GM23338 (cell line): ENCODE measurements around the gene CDK5RAP2. TPM values are rescaled to one million over a fixed set of nuclear protein-coding genes. Genes with fewer than 3 reads are reported as not detected.
A peak's percentile ranks its signal among the peaks of the same experiment; 100 is the strongest.

ENCODE experiments used
- ATAC-seq: fragments of 200-7000 bp; cut with Tn5 transposase; 3 replicates; pipeline ENCODE4 v1.9.1; 2020
- DNase-seq: peaks from one replicate; pipeline ENCODE4 v3.0.0-alpha.2; 2015; ENCODE audit warnings: low spot score
- H2AFZ ChIP-seq: fragments of 200-600 bp; sonication (generic); 2 replicates; pipeline ENCODE4 v1.8.0; 2016; ENCODE audit warnings: antibody characterized with exemption, mild to moderate bottlenecking, moderate library complexity
- H3F3A ChIP-seq: fragments of 200-600 bp; sonication (generic); replicated peaks from 2 replicates; pipeline ENCODE4 v1.8.0; 2017; ENCODE audit warnings: antibody characterized with exemption, mixed run types, low read depth
- H3K27ac ChIP-seq: fragments of 200-600 bp; sonication (generic); 2 replicates; pipeline ENCODE4 v1.6.1; 2016; ENCODE audit warnings: low read depth
- H3K27me3 ChIP-seq: fragments of 200-600 bp; sonication (generic); 2 replicates; pipeline ENCODE4 v1.8.0; 2016; ENCODE audit warnings: mild to moderate bottlenecking, mixed run types, moderate library complexity; ENCODE audit not compliant: insufficient read depth
- H3K36me3 ChIP-seq: fragments of 200-600 bp; sonication (generic); 2 replicates; pipeline ENCODE4 v1.8.0; 2016; ENCODE audit warnings: mild to moderate bottlenecking; ENCODE audit not compliant: insufficient read depth
- H3K4me1 ChIP-seq: fragments of 200-600 bp; sonication (generic); 2 replicates; pipeline ENCODE4 v1.8.0; 2016; ENCODE audit warnings: mild to moderate bottlenecking, moderate library complexity; ENCODE audit not compliant: insufficient read depth
- H3K4me2 ChIP-seq: fragments of 200-600 bp; sonication (generic); 2 replicates; pipeline ENCODE4 v1.7.1; 2017; ENCODE audit warnings: mixed run types
- H3K4me3 ChIP-seq: fragments of 200-600 bp; sonication (generic); 2 replicates; pipeline ENCODE4 v1.6.1; 2016; ENCODE audit warnings: mixed run types
- H3K79me2 ChIP-seq: fragments of 200-600 bp; sonication (generic); replicated peaks from 2 replicates; pipeline ENCODE4 v1.8.0; 2017; ENCODE audit warnings: mild to moderate bottlenecking; ENCODE audit not compliant: insufficient read depth
- H3K9me2 ChIP-seq: fragments of 200-600 bp; sonication (generic); 2 replicates; pipeline ENCODE4 v1.8.0; 2017; ENCODE audit not compliant: insufficient read depth
- H4K20me1 ChIP-seq: fragments of 200-600 bp; sonication (generic); replicated peaks from 2 replicates; pipeline ENCODE4 v1.8.0; 2017; ENCODE audit warnings: mild to moderate bottlenecking; ENCODE audit not compliant: insufficient read depth
- H3K27ac Mint-ChIP-seq: 2 replicates; pipeline ENCODE4 v1.8.0; 2020; ENCODE audit warnings: inconsistent platforms, mild to moderate bottlenecking, moderate library complexity, mixed read lengths
- H3K27me3 Mint-ChIP-seq: 3 replicates; pipeline ENCODE4 v1.8.0; 2022; ENCODE audit warnings: low read depth, mild to moderate bottlenecking, moderate library complexity, mixed read lengths, inconsistent platforms; ENCODE audit not compliant: insufficient read depth, poor library complexity
- H3K36me3 Mint-ChIP-seq: 3 replicates; pipeline ENCODE4 v1.8.0; 2021; ENCODE audit warnings: low read depth, mild to moderate bottlenecking, inconsistent platforms, moderate library complexity, mixed read lengths
- H3K4me1 Mint-ChIP-seq: 3 replicates; pipeline ENCODE4 v1.8.0; 2020; ENCODE audit warnings: mild to moderate bottlenecking, inconsistent platforms, mixed read lengths
- H3K4me3 Mint-ChIP-seq: 3 replicates; pipeline ENCODE4 v1.8.0; 2021; ENCODE audit warnings: moderate library complexity, mild to moderate bottlenecking, inconsistent platforms, mixed read lengths
- H3K9me3 Mint-ChIP-seq: 3 replicates; pipeline ENCODE4 v1.8.0; 2020; ENCODE audit warnings: moderate library complexity, mild to moderate bottlenecking, inconsistent platforms, mixed read lengths
- CTCF ChIP-seq, 2 experiments: fragments of 200-600 bp in 1 of 2; sonication (generic) in 1 of 2; conservative IDR thresholded peaks; 2 replicates each; pipeline versions ENCODE4 v1.5.1 to v1.6.1; 2016 to 2017; ENCODE audit warnings: antibody characterized with exemption in 2 of 2, low read depth in 2 of 2, mild to moderate bottlenecking in 2 of 2, moderate library complexity in 1 of 2
- ETS1 ChIP-seq: IDR thresholded peaks from 2 replicates; pipeline ENCODE4 v1.6.1; 2016; ENCODE audit warnings: antibody characterized with exemption
- JUNB ChIP-seq: IDR thresholded peaks from one replicate; pipeline ENCODE4 v1.6.1; 2016; ENCODE audit warnings: antibody characterized with exemption; ENCODE audit not compliant: unreplicated experiment
- NANOG ChIP-seq: IDR thresholded peaks from 2 replicates; pipeline ENCODE4 v1.6.1; 2016; ENCODE audit warnings: antibody characterized with exemption, borderline replicate concordance
- STAT1 ChIP-seq: IDR thresholded peaks from one replicate; pipeline ENCODE4 v1.6.1; 2016; ENCODE audit warnings: antibody characterized with exemption; ENCODE audit not compliant: unreplicated experiment
- polyA plus RNA-seq: library from polyadenylated mRNA; unstranded; fragments of >200 nt; fragmentation: Nextera tagmentation; extraction: Ambion mirVana; gene quantifications from 2 replicates; pipeline ENCODE4 v1.2.1, GENCODE V29; 2016
- total RNA-seq: library from RNA; depleted of rRNA; stranded (reverse); fragments of >200 nt; shearing (Covaris generic); gene quantifications from 2 replicates; pipeline ENCODE4 v1.2.3, GENCODE V29; 2014
- TF ChIP-seq, protein P1 (sequence below): fragments of 250-450 bp; sonication (Bioruptor Pico); IDR thresholded peaks from 2 replicates; pipeline ENCODE4 v1.5.0; 2020; ENCODE audit warnings: mild to moderate bottlenecking, moderate library complexity
- TF ChIP-seq, protein P2 (sequence below): IDR thresholded peaks from one replicate; pipeline ENCODE4 v1.6.1; 2018; ENCODE audit warnings: antibody characterized with exemption; ENCODE audit not compliant: unreplicated experiment

The CDK5RAP2 gene
- total and polyA plus RNA-seq, 2 experiments from 2014 or later, result 50.7 to 65.7 TPM

- TF ChIP-seq, protein P1, sequence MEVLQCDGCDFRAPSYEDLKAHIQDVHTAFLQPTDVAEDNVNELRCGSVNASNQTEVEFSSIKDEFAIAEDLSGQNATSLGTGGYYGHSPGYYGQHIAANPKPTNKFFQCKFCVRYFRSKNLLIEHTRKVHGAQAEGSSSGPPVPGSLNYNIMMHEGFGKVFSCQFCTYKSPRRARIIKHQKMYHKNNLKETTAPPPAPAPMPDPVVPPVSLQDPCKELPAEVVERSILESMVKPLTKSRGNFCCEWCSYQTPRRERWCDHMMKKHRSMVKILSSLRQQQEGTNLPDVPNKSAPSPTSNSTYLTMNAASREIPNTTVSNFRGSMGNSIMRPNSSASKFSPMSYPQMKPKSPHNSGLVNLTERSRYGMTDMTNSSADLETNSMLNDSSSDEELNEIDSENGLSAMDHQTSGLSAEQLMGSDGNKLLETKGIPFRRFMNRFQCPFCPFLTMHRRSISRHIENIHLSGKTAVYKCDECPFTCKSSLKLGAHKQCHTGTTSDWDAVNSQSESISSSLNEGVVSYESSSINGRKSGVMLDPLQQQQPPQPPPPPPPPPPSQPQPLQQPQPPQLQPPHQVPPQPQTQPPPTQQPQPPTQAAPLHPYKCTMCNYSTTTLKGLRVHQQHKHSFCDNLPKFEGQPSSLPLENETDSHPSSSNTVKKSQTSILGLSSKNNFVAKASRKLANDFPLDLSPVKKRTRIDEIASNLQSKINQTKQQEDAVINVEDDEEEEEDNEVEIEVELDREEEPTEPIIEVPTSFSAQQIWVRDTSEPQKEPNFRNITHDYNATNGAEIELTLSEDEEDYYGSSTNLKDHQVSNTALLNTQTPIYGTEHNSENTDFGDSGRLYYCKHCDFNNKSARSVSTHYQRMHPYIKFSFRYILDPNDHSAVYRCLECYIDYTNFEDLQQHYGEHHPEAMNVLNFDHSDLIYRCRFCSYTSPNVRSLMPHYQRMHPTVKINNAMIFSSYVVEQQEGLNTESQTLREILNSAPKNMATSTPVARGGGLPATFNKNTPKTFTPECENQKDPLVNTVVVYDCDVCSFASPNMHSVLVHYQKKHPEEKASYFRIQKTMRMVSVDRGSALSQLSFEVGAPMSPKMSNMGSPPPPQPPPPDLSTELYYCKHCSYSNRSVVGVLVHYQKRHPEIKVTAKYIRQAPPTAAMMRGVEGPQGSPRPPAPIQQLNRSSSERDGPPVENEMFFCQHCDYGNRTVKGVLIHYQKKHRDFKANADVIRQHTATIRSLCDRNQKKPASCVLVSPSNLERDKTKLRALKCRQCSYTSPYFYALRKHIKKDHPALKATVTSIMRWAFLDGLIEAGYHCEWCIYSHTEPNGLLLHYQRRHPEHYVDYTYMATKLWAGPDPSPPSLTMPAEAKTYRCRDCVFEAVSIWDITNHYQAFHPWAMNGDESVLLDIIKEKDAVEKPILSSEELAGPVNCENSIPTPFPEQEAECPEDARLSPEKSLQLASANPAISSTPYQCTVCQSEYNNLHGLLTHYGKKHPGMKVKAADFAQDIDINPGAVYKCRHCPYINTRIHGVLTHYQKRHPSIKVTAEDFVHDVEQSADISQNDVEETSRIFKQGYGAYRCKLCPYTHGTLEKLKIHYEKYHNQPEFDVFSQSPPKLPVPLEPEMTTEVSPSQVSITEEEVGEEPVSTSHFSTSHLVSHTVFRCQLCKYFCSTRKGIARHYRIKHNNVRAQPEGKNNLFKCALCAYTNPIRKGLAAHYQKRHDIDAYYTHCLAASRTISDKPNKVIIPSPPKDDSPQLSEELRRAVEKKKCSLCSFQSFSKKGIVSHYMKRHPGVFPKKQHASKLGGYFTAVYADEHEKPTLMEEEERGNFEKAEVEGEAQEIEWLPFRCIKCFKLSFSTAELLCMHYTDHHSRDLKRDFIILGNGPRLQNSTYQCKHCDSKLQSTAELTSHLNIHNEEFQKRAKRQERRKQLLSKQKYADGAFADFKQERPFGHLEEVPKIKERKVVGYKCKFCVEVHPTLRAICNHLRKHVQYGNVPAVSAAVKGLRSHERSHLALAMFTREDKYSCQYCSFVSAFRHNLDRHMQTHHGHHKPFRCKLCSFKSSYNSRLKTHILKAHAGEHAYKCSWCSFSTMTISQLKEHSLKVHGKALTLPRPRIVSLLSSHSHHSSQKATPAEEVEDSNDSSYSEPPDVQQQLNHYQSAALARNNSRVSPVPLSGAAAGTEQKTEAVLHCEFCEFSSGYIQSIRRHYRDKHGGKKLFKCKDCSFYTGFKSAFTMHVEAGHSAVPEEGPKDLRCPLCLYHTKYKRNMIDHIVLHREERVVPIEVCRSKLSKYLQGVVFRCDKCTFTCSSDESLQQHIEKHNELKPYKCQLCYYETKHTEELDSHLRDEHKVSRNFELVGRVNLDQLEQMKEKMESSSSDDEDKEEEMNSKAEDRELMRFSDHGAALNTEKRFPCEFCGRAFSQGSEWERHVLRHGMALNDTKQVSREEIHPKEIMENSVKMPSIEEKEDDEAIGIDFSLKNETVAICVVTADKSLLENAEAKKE, result no peak
- no peak for TF ChIP-seq STAT1
- peak; percentile 75 to 88 for TF ChIP-seq CTCF (conservative IDR thresholded peaks at IDR 0.05; ENCODE audit: low read depth in 2 of 2)
Measured at GRCh38 chr9:120348951-120349429, 231.0 kb downstream of the CDK5RAP2 start (continued).

DNA sequence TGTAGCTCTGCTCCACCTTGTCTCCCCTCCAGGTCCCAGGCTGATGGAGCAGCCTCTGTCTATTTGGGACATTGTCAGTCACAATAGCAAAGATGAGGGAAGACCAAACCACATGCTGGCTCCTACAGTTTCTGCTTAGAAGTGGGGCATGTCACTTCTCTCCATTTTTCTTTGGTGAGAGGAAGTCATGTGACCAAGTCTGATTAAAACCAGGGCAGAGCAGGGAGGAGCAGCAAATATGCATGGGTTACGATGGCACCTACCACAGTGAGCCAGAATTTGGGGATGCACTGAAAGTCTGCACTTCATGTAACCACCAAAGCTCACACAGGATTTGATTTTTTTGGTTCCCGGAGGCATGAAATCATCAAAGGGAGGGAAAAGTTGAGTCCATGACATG is 234.6 kb downstream of the CDK5RAP2 start:
- Histone ChIP-seq H3K79me2 (no peaks in the 10 kb centered on the region), H3K36me3 (no peaks in the 10 kb centered on the region), H3K4me2 (no peak overlapping the region), H4K20me1 (no peaks in the 10 kb centered on the region), H3F3A (no peaks in the 10 kb centered on the region), H3K27ac (no peak overlapping the region), H3K4me3 (no peak overlapping the region), H3K4me1 (0 out of 2 replicates have a peak, but pooled peaks cover 4% of the 10 kb centered on the region), H3K27me3 (no peaks in the 10 kb centered on the region), H3K9me2 (no peaks in the 10 kb centered on the region), H2AFZ (0 out of 2 replicates have a peak overlapping the region, but pooled peaks have one; percentile 48)
- Mint-ChIP-seq H3K36me3 (no peaks in the 10 kb centered on the region), H3K4me3 (no peak overlapping the region), H3K4me1 (peaks cover 10% of the 10 kb centered on the region), H3K27me3 (peaks cover 8% of the 10 kb centered on the region), H3K9me3 (no peaks in the 10 kb centered on the region), H3K27ac (no peak overlapping the region)
- DNase-seq (no peak), ATAC-seq (no peak)
- TF ChIP-seq, protein P2, sequence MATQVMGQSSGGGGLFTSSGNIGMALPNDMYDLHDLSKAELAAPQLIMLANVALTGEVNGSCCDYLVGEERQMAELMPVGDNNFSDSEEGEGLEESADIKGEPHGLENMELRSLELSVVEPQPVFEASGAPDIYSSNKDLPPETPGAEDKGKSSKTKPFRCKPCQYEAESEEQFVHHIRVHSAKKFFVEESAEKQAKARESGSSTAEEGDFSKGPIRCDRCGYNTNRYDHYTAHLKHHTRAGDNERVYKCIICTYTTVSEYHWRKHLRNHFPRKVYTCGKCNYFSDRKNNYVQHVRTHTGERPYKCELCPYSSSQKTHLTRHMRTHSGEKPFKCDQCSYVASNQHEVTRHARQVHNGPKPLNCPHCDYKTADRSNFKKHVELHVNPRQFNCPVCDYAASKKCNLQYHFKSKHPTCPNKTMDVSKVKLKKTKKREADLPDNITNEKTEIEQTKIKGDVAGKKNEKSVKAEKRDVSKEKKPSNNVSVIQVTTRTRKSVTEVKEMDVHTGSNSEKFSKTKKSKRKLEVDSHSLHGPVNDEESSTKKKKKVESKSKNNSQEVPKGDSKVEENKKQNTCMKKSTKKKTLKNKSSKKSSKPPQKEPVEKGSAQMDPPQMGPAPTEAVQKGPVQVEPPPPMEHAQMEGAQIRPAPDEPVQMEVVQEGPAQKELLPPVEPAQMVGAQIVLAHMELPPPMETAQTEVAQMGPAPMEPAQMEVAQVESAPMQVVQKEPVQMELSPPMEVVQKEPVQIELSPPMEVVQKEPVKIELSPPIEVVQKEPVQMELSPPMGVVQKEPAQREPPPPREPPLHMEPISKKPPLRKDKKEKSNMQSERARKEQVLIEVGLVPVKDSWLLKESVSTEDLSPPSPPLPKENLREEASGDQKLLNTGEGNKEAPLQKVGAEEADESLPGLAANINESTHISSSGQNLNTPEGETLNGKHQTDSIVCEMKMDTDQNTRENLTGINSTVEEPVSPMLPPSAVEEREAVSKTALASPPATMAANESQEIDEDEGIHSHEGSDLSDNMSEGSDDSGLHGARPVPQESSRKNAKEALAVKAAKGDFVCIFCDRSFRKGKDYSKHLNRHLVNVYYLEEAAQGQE, result no peak
- no peak for TF ChIP-seq NANOG
- TF ChIP-seq JUNB, result no peak
- TF ChIP-seq ETS1, result no peak
